ENCODE data around the gene FANCD2. TPM values are rescaled to one million over a fixed set of nuclear protein-coding genes. Genes with fewer than 3 reads are reported as not detected.
A peak's percentile ranks its signal among the peaks of the same experiment; 100 is the strongest.
"Not testable (repeated sequence)": the region's sequence is repeated elsewhere in the genome, so short reads cannot be mapped to it uniquely, and the experiment has no call there.

FANCD2 gene
- total RNA-seq, 1 donor: 15.7 TPM

- peaks cover 31% of the 10 kb centered on the region for H3K4me1 ChIP-seq (ENCODE audit: insufficient read depth, low read length)
- H3K4me3 ChIP-seq (ENCODE audit: low read length): peak within 1 kb of the TSS; percentile 88
- no peaks in the 10 kb centered on the region for H3K27me3 ChIP-seq (ENCODE audit: insufficient read depth, low read length)
- no peaks in the 10 kb centered on the region for H3K9me3 ChIP-seq (ENCODE audit: low read depth, low read length)
These were observed 89.3 kb downstream of the FANCD2 start, which contains the start of gene BRK1 for GRCh38 chr3:10115326-10116137. TSS of gene BRK1 (plus strand) at chr3:10115675. CDS start at chr3:10115702, 27 bp downstream.

- Histone ChIP-seq H3K4me1 (ENCODE audit: insufficient read depth, low read length) (peaks cover 31% of the 10 kb centered on the region), H3K9me3 (ENCODE audit: low read depth, low read length) (no peaks in the 10 kb centered on the region), H3K4me3 (ENCODE audit: low read length) (peak overlapping the region; percentile 88), H3K27me3 (ENCODE audit: insufficient read depth, low read length) (no peaks in the 10 kb centered on the region)
These were observed 89.9 kb downstream of the FANCD2 start for GRCh38 chr3:10116138-10116460.

GRCh38 chr3:10116928-10117327 is 90.7 kb downstream of the FANCD2 start:
- Histone ChIP-seq H3K4me1 (ENCODE audit: insufficient read depth, low read length) (peaks cover 31% of the 10 kb centered on the region), H3K4me3 (ENCODE audit: low read length) (no peak overlapping the region)

GRCh38 chr3:10119376-10119775 is 93.1 kb downstream of the FANCD2 start:
- Histone ChIP-seq H3K4me1 (ENCODE audit: insufficient read depth, low read length) (peaks cover 31% of the 10 kb centered on the region), H3K4me3 (ENCODE audit: low read length) (no peak overlapping the region), H3K27me3 (ENCODE audit: insufficient read depth, low read length) (no peaks in the 10 kb centered on the region), H3K9me3 (ENCODE audit: low read depth, low read length) (no peaks in the 10 kb centered on the region)

More at GRCh38 chr3:10116928-10117327, 90.7 kb downstream of the FANCD2 start:
- Histone ChIP-seq H3K9me3 (ENCODE audit: low read depth, low read length) (no peaks in the 10 kb centered on the region), H3K27me3 (ENCODE audit: insufficient read depth, low read length) (no peaks in the 10 kb centered on the region)

DNA sequence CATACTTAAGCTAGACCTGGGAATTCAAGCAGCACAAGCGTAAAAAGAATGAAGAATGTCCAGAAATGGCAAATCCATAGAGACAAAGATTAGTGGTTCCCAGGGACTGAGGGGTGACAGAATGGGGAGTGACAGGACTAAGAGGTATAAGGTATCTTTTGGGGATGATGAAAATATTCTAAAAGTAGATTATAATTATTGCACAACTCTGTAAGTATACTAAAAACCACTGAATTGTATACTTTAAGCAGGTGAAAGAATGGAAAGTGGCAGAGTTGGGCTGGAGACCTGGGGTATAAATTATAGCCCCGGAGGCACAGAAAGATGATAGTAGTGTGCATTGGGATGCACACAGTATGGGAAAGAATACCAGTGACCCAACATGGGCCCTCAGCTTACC is 94.8 kb downstream of the FANCD2 start:
- Histone ChIP-seq H3K4me3 (ENCODE audit: low read length) (no peak overlapping the region), H3K27me3 (ENCODE audit: insufficient read depth, low read length) (no peaks in the 10 kb centered on the region)

GRCh38 chr3:10122724-10123123 is 96.5 kb downstream of the FANCD2 start:
- Histone ChIP-seq H3K4me1 (ENCODE audit: insufficient read depth, low read length) (peaks cover 9% of the 10 kb centered on the region), H3K9me3 (ENCODE audit: low read depth, low read length) (no peaks in the 10 kb centered on the region), H3K27me3 (ENCODE audit: insufficient read depth, low read length) (no peaks in the 10 kb centered on the region), H3K4me3 (ENCODE audit: low read length) (no peak overlapping the region)

More for the DNA sequence above, 94.8 kb downstream of the FANCD2 start:
- Histone ChIP-seq H3K4me1 (ENCODE audit: insufficient read depth, low read length) (peaks cover 25% of the 10 kb centered on the region), H3K9me3 (ENCODE audit: low read depth, low read length) (no peaks in the 10 kb centered on the region)

- H3K4me1 ChIP-seq (ENCODE audit: insufficient read depth, low read length); H3K9me3 ChIP-seq (ENCODE audit: low read depth, low read length); H3K4me3 ChIP-seq (ENCODE audit: low read length); H3K27me3 ChIP-seq (ENCODE audit: insufficient read depth, low read length): not testable (repeated sequence)
These were observed 109.6 kb downstream of the FANCD2 start for GRCh38 chr3:10135872-10136271.

DNA sequence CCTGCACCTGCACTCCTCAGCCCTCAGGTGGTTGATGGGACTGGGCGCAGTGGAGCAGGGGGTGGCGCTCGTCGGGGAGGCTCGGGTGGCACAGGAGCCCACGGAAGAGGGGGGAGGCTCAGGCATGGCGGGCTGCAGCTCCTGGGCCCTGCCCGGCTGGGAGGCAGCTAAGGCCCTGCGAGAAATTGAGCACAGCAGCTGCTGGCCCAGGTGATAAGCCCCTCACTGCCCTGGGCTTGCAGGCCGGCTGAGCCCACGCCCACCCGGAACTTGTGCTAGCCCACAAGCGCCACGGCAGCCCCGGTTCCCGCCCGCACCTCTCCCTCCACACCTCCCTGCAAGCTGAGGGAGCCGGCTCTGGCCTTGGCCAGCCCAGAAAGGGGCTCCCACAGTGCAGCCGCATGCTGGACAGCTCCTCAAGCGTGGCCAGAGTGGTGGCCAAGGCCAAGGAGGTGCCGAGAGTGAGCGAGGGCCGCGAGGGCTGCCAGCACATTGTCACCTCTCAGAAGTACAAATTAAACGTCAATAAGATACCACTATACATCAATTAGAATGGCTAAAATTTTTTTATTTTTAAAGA is 110.3 kb downstream of the FANCD2 start:
- Histone ChIP-seq H3K9me3 (ENCODE audit: low read depth, low read length) (no peaks in the 10 kb centered on the region), H3K27me3 (ENCODE audit: insufficient read depth, low read length) (no peaks in the 10 kb centered on the region), H3K4me1 (ENCODE audit: insufficient read depth, low read length) (peaks cover 4% of the 10 kb centered on the region), H3K4me3 (ENCODE audit: low read length) (no peak overlapping the region)

DNA sequence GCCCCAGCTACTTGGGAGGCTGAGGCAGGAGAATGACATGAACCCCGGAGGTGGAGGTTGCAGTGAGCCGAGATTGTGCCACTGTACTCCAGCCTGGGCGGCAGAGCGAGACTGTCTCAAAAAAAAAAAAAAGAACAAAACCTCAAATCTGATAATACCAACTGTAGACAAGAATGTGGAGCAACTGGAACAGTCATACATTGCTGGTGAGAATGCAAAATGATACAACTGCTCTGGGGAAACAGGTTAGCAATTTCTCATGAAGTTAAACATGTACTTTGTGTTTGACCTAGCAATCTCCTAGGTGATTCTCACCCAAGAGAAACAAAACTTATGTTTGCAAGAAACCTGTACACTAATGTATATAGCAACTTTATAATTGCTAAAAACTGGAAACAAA is 110.9 kb downstream of the FANCD2 start:
- H3K4me3 ChIP-seq (ENCODE audit: low read length): no peak overlapping the region
- H3K9me3 ChIP-seq (ENCODE audit: low read depth, low read length): no peaks in the 10 kb centered on the region
- no peaks in the 10 kb centered on the region for H3K27me3 ChIP-seq (ENCODE audit: insufficient read depth, low read length)
- peaks cover 4% of the 10 kb centered on the region for H3K4me1 ChIP-seq (ENCODE audit: insufficient read depth, low read length)

GRCh38 chr3:10140996-10141546 is 114.8 kb downstream of the FANCD2 start:
- no peaks in the 10 kb centered on the region for H3K9me3 ChIP-seq (ENCODE audit: low read depth, low read length)
- H3K4me3 ChIP-seq (ENCODE audit: low read length): peak overlapping the region; percentile 76
- no peaks in the 10 kb centered on the region for H3K27me3 ChIP-seq (ENCODE audit: insufficient read depth, low read length)
- peaks cover 42% of the 10 kb centered on the region for H3K4me1 ChIP-seq (ENCODE audit: insufficient read depth, low read length)

GRCh38 chr3:10142707-10143560 is 116.7 kb downstream of the FANCD2 start:
- H3K27me3 ChIP-seq (ENCODE audit: insufficient read depth, low read length): no peaks in the 10 kb centered on the region
- peak overlapping the region; percentile 76 for H3K4me3 ChIP-seq (ENCODE audit: low read length)
- H3K9me3 ChIP-seq (ENCODE audit: low read depth, low read length): no peaks in the 10 kb centered on the region
- H3K4me1 ChIP-seq (ENCODE audit: insufficient read depth, low read length): peaks cover 46% of the 10 kb centered on the region

DNA sequence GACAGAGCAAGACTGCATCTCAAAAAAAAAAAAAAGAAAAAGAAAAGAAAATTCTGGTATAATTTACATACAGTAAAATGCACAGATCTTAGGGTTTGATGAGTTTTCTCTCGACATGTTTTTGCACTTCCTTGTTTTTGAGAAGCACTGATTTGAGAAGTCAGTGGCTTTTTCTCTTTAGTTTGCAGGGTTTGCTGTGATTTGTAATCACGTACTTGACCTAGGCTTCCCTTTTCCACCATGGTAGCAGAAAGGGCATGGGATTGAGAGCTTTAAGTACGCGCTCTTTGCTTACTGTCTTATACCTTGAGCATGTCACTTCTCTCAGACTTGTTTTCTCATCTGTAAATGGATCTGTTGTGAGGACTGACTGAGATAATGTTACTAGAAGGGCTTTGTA is 119.4 kb downstream of the FANCD2 start:
- H3K4me3 ChIP-seq (ENCODE audit: low read length): no peak overlapping the region
- H3K4me1 ChIP-seq (ENCODE audit: insufficient read depth, low read length): peaks cover 57% of the 10 kb centered on the region
- no peaks in the 10 kb centered on the region for H3K27me3 ChIP-seq (ENCODE audit: insufficient read depth, low read length)
- H3K9me3 ChIP-seq (ENCODE audit: low read depth, low read length): no peaks in the 10 kb centered on the region

- peaks cover 33% of the 10 kb centered on the region for H3K4me1 ChIP-seq (ENCODE audit: insufficient read depth, low read length)
- no peak overlapping the region for H3K4me3 ChIP-seq (ENCODE audit: low read length)
- H3K27me3 ChIP-seq (ENCODE audit: insufficient read depth, low read length): no peaks in the 10 kb centered on the region
- H3K9me3 ChIP-seq (ENCODE audit: low read depth, low read length): no peaks in the 10 kb centered on the region
These were observed 123.0 kb downstream of the FANCD2 start for GRCh38 chr3:10149226-10149625.

- Histone ChIP-seq H3K9me3 (ENCODE audit: low read depth, low read length) (no peaks in the 10 kb centered on the region), H3K4me3 (ENCODE audit: low read length) (no peak overlapping the region), H3K4me1 (ENCODE audit: insufficient read depth, low read length) (peaks cover 16% of the 10 kb centered on the region), H3K27me3 (ENCODE audit: insufficient read depth, low read length) (no peaks in the 10 kb centered on the region)
These were observed 124.8 kb downstream of the FANCD2 start for GRCh38 chr3:10150987-10151386.
